ENCODE data around the gene MYO3B.

GRCh38 chr2:170267071-170267470 is 89.1 kb downstream of the MYO3B start:
- TF ChIP-seq GATA3 (IDR thresholded peaks at IDR 0.05; ENCODE audit: low read depth, low read length) (no peak), GATA2 (IDR thresholded peaks at IDR 0.05; ENCODE audit: low read depth, low read length) (no peak)
